ENCODE measurements around the gene SNIP1.
"Not testable (repeated sequence)": the region's sequence is repeated elsewhere in the genome, so short reads cannot be mapped to it uniquely, and the experiment has no call there.

SNIP1 gene

DNA sequence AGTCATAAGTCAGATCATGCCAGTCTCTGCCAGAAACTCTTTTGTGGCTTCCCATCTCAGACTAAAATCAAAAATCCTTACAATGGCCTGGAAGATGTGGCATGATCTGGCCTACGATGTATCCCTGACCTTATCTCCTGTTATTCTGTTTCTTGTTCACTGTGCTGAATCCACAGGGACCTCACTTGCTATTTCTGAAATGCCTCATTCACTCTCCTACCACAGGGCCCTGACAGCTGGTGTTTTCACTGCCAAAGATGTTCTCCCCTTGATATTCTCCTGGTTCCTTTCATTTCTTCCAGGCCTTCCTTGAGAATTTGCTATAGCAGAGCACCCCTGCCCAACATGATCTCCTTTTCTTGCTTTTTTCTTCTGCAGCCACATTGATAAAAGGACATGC is 4.3 kb upstream of the SNIP1 start:
- no peak for DNase-seq

DNA sequence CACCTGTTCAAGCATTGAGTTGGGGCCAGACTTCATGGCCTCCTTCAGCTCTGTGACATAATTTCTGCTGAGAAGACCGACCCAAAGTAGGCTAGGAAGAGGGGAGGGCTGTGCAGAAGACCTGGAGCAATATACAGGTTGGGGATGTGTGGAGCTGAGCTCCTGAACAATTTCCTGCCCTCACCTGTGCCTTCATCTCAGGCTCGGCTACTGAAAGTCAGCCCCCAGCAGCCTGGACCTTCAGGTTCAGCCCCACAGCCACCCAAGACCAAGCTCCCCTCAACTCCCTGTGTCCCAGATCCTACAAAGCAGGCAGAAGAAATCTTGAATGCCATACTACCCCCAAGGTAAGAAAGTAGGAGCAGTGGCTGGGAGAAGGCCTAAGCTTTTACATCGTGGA is 3.3 kb upstream of the SNIP1 start:
- DNase-seq, result no peak

DNA sequence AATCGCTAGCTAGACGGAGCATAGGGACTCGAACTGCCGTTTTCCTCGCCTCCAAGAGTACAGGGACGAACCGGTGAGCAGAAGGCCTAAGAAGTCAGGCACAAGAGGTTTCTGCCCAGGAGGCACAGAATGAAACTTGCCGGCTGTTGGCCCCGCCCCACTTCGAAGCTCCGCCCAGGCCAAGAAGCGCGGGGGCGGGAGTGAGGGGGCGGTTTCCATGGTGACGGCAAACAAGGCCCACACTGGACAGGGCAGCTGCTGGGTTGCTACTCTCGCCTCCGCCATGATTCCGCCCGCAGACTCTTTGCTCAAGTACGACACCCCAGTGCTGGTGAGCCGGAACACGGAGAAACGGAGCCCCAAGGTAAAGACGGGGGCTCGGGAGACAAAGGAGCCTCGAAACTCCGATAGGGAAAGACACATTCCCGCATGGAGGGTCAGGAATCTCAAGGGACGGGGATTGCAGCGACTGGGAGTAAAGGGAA is 2.7 kb upstream of the SNIP1 start, which contains the start of gene DNALI1:
Gene DNALI1 (plus strand): TSS at position 229 of the 485 bp plus-strand sequence. CDS start 55 bp downstream, at position 284.
- peak in 2 of 5 experiments; percentile 7 to 58 for DNase-seq

DNA sequence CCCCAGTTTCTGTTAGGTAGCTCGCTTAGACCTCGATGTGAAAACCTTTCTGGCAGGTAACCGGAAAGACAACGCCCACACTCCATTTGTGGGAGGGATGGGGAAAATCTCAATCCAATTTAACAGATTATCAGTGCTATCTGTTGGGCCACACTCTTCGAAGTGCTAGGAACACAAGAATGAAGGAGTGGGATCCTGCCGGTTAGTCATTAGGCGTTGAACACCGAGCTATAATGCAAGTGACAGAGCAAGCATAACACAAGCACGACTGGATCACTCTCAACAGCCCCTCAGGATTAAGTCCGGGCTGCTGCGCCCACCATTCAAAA is 531 bp downstream of the SNIP1 start:
- no peak for DNase-seq

DNA sequence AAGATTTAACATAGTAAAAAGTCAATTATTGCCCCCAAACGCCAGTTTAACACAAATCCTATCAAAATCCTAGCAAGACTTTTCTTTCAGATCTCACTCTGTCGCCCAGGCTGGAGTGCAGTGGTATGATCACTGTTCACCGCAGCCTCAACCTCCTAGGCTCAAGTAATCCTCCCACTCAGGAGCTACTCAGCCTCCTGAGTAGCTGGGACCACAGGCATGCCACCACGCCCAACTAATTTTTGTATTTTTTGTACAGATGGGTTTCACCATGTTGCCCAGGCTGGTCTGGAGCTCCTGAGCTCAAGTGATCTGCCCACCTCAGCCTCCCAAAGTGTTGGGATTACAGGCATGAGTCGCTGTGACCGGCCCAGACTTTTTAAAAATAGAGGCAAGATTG is 4.8 kb downstream of the SNIP1 start:
- no peak for DNase-seq

DNA sequence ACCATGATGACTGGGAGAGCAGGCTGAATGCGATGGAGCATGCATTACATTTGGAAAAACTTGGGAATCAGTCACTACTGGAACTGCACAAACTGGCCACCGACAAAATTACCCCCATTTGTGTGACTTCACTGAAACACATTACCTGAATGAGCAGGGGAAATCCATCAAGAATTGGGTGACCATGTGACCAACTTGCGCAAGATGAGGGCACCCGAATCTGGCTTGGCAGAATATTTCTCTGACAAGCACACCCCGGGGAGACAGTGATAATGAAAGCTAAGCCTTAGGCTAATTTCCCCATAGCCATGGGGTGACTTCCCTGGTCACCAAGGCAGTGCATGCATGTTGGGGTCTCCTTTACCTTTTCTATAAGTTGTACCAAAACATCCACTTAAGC is 9.1 kb downstream of the SNIP1 start:
- DNase-seq, result no peak

DNA sequence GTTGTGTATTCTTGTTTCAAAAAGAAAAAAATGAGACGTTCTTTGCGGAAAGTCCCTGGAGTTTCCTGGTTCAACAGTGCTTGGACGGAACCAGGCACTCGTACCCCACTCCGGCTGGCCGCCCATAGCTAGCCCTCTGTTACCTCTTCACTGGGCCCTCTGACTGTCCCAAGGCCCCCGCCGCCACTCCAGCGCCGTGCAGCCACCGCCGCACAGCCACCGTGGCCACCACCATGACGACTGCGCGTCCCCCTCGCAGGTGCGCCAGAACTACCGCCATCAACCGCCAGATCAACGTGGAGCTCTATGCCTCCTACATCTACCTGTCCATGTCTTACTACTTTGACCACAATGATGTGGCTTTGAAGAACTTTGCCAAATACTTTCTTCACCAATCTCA is 9.6 kb downstream of the SNIP1 start:
- no peak for DNase-seq

DNA sequence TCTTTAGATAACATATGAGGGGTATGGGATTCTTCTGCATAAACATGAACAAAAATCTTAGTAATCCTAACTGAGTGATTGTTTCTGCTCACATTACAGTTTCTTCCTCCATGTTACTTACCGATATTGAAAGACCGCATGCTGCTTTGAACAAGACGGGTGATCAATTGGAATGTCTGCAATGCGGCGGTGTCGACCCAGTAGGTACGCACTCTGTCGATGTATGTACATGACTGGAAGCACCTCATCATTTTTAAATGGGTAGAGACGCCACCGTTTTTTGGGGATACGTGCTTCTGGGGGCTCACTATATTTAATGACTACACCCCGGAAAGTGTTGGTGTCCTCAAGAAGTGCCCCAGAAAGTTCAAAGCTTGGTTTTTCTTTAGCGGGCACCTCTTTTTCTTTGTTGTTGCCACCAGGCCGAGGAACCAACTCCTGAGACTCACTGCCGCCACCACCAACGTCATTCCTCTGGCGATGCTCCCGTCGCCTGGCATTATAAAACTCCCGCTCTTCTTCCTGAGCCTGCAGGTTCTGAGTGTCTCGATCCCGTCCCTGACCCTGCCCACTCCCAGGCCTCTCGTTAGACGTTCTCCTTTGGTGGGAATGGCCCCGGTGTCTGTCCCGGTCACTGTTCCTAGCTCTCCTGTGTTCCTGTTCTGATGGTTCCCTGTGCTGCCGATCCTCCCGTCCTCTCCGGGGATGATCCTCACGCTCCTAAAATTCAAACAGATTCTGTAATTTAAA is 13.9 kb downstream of the SNIP1 start:
- no peak for DNase-seq

DNA sequence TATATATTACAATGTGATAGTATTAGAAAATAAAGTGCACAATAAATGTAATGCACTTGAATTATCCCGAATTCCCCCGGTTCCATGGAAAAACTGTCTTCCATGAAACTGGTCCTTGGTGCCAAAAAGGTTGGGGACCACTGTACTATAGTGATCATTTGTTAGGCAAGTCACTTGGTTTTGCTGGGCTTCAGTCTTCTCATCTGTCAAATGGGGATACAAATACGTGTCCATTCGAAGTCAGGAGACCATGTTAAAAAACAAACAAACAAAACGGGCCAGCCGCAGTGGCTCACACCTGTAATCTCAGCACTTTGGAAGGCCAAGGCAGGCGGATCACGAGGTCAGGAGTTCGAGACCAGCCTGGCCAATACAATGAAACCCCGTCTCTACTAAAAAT is 14.9 kb downstream of the SNIP1 start:
- not testable (repeated sequence) for DNase-seq

DNA sequence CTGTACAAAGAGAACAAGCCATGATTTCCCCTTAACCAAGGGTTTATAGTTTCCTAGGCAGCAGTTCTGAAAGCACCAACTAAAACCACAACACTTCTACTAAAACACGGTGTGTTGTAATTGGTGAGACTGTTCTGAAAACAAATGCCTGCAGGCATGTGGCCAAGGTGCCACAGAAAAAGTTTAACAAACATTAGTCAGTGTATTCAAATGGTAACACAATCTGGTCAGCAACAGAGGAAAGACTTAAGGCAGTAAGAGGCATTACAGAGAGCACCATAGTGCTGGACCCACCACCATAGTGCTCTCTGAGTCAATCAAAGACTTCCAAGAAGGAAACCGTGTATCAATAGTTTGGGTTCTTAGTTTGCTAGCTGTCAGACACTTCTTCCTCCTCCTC is 16.7 kb downstream of the SNIP1 start:
- DNase-seq, result peak in 1 of 5 experiments; percentile 60

DNA sequence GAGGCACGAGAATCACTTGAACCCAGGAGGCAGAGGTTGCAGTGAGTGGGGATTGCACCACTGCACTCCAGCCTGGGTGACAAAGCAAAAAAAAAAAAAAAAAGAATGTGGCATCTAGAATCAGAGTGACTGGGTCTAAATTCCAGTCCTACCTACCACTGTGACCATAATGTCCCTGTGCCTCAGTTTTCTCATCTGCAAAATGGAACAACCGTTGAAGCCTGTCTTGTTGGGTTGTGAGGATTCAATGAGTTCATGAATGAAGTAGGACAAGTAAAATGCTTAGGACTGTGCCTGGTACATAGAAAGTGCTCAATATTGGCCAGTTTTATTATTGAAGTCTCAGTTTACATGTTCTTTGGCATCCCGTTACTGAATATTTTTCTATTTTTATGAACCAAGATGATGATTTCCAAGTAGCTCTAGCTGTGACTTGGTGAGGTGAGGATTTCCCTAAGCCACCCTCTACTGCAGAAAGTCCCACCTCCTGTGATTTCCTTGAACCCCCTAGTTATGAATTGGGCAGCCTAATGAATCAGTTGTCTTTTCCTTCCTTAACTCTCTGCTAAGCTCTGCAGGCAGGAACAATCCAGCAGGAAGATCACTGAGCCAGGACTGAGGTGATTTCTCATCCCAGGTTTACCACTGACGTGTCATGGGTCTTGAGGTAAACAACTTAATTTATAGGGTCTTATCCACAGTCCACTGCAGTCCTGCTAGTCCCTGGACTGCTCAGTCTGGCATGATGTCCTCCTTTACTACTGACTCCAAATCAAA is 20.6 kb downstream of the SNIP1 start:
- DNase-seq, result no peak

DNA sequence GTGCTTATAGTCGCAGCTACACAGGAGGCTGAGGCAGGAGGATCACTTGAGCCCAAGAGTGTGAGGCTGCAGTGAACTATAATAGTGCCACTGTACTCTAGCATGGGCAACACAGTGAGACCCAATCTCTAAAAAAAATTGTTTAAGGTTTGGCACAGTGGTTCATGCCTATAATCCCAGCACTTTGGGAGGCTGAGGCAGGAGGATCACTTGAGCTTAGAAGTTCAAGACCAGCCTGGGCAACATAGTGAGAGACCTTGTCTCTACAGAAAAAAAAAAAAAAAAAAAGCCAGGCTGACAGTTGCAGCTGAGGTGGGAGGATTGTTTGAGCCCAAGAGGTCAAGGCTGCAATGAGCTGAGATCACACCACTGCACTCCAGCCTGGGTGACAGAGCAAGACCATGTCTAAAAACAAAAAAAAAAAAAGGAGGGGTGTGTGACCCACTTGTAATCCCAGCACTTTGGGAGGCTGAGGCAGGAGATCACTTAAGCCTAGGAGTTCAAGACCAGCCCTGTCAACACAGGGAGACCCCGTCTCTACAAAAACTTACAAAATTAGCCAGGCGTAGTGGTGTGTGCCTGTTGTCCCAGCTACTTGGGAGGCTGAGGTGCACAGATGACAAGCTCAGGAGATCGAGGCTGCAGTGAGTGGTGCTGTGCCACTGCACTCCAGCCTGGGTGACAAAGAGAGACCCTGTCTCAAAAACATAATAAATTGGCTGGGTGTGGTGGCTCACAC is 21.5 kb downstream of the SNIP1 start:
- DNase-seq, result not testable (repeated sequence)

DNA sequence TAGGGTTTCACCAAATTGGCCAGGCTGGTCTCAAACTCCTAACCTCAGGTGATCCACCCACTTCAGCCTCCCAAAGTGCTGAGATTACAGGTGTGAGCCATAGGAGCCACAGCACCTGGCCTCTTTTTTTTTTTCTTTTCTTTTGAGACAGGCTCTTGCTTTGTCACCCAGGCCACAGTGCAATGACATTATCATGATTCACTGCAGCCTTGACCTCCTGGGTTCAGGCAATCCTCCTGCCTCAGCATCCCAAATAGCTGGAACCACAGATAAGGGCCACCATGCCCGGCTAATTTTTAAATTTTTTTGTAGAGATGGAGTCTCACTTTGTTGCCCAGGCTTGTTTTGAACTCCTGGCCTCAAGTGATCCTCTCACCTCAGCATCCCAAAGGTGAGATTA is 24.2 kb downstream of the SNIP1 start:
- DNase-seq, result not testable (repeated sequence)

DNA sequence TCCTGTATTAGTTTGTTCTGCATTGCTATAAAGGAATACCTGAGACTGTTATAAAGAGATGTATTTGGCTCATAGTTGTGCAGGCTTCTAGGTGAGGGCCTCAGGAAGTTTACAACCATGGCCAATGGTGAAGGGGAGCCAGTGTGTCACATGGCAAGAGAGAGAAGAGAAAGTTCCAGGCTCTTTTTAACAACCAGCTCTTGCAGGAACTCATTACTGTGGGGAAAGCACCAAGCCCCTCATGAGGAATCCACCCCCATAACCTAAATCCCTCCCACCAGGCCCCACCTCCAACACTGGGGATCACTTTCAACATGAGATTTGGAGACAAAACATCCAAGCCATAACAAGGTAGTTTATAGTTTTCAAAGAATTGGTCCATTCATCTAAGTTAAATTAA is 34.5 kb downstream of the SNIP1 start:
- DNase-seq, result no peak

DNA sequence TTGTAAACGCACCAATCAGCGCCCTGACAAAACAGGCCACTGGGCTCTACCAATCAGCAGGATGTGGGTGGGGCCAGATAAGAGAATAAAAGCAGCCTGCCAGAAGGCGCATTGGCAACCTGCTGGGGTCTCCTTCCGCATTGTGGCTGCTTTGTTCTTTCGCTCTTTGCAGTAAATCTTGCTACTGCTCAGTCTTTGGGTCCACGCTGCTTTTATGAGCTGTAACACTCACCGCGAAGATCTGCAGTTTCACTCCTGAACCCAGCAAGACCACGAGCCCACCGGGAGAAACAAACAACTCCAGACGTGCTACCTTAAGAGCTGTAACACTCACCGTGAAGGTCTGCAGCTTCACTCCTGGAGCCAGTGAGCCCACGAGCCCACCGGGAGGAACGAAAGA is 35.2 kb downstream of the SNIP1 start:
- DNase-seq, result peak in 3 of 5 experiments; percentile 41 to 69 (median 62)

DNA sequence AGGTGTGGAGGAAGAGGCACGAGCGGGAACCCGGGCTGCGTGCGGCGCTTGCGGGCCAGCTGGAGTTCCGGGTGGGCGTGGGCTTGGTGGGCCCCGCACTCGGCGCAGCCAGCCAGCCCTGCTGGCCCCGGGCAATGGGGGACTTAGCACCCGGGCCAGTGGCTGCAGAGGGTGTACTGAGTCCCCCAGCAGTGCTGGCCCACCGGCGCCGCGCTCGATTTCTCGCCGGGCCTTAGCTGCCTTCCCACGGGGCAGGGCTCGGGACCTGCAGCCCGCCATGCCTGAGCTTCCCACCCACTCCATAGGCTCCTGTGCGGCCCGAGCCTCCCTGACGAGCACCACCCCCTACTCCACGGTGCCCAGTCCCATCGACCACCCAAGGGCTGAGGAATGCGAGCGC is 35.9 kb downstream of the SNIP1 start:
- not testable (repeated sequence) for DNase-seq

DNA sequence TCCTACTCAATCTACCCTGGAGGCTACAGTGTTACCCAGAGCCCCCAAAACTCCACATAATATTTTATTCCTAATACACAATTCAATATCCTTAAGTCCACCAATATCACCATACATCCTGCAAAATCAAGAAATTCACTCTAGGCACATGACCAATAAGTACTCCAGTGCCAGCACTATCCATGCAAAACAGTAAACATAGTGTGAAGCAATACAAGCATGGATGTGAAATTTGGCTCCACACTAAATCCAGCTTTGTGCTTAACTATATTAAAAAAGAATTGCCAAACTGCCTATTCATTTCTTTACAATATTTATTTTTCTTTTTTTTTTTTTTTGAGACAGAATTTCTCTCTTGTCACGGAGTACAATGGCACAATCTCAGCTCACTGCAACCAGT is 36.5 kb downstream of the SNIP1 start:
- no peak for DNase-seq

DNA sequence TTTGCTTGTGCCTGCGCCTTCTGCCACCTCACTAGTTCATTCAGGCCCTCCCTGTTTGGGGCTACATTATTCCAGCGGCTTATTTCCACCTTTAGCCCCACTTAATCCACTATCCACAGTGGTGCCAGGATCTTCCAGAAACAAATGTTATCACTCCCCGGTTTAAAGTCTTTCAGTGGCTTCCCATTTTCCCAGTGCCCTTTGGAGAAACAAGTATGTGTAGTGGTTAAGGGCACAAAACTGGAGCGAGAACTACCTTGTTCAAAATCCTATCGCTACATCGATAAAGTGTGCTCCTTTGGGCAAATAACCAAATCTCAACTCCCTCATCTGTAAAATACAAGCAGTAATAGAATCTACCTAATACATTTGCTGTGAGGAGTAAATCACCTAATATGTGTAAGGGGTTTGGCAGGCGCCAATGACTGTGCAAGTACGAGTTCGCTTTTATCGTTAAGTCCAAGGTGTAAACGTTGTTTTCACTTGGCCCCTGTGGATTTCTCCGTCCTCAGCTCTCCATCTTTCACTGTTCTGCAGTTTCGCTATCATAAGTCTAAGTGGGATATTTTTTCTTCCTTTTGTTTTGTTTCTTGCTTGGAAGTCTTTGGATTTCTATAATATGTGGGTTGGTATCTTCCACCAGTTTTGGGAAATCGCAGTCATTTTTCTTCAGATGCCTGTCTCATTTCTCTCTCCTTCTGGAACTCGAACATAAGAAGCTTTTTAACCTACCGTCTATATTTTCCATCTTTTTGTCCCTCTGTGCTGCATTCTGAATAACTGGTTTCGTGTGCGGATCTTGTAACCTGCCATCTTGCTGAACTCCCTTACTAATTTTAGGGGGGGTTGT is 38.7 kb downstream of the SNIP1 start:
- no peak for DNase-seq

DNA sequence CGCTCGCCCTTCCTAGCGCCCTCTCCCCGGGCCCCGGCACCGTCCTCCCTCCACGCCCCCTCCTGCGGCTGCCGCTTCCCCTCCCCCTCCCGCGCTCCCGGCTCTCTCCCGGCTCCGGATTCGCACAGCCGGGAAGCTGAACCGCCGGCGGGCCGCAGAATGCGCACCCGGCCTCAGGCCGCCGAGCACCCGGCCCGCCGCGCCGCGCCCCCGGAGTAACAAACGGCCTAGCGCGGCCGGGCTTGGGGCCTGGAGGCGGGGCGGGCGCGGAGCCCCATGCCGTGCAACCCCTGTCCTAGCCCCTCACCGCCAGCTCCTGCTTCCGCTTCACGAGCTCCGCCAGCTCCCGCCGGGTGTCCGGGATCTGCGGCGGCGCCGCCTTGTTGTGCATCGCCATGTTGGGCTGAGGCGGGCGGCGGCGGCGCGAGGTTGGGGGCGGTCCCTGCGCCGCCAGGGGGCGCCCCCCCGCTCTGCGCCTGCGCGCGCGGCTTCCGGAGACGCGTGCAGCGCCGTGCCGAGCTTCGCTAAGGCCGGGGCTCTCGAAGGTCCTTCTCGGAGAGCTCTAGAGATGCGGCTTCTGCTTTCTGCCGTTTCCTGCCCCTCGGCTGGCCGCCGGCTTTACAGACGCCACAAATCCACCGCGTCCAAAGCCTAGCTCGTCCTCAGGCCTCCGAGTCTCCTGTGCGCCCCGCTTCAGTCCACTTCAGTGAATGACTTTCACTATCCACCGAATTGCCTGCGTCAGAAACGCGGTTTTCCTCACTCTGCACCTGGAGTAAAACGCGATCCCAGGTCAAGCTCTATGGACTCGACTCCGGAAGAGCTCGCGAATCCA is 39.5 kb downstream of the SNIP1 start, which contains the start of gene MEAF6:
Gene MEAF6 (minus strand): TSS at position 417 of the 835 bp plus-strand sequence. CDS start 20 bp downstream, at position 397.
- DNase-seq, result peak; percentile 71 to 87 (median 80)

DNA sequence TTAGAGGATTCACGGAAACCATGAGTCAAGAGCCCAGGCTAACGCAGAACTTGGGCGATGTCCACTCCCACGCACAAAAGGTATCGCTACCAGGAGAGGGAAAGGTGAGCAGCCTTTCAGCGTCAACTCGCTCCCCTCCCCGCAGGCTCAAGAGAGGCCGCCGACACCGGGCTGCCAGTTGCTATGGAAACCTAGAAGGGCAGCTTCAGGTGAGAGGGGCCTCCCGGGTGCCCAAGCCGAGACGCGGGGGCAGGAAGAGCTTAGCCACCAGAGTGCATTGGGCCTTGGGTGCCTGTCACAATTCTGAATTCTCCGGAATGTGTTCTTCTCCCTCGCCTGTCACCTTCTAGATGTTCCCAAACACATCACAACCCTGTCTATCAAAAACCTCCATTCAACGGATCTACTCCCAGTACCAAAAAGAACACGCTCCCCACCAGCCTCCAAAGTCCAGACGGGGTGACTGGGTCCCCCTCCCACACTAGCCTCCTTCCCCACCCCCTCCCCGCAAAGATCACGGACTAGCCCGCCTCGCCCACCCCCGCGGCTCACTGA is 40.2 kb downstream of the SNIP1 start:
- peak; percentile 13 to 51 (median 40) for DNase-seq

DNA sequence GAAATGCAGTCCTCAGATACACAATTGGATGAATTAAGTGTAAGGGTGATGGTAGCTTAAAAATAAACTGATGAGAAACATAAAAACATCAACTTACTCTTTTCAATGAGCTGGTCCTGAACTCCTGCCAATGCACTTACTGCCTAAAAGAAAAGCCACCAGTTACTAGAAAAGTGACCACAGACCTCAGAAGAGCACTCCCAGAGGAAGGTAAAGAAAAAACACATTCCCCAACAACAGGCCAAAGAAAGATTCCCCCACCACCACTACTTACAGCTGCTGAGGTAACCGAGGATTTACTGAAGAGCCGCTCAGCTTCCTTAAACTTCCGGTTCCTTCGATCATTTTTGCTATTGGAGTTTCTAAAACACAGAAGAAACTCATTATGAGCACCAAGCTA is 44.9 kb downstream of the SNIP1 start:
- peak in 1 of 5 experiments; percentile 32 for DNase-seq
